Upper lobe of left lung (tissue), 4 donors: ENCODE data around the gene DDIT3.
"Not testable (repeated sequence)": the region's sequence is repeated elsewhere in the genome, so short reads cannot be mapped to it uniquely, and the experiment has no call there.

ENCODE experiments used
- POLR2A ChIP-seq, 4 donors: fragments of 450-650 bp; IDR thresholded peaks; one replicate each; pipeline ENCODE4 v1.5.1; 2016 to 2017; ENCODE audit warnings: antibody characterized with exemption in 4 of 4, mild to moderate bottlenecking in 2 of 4
- POLR2AphosphoS5 ChIP-seq, 2 donors: sonication (generic); formaldehyde crosslinking; IDR thresholded peaks; one replicate each; pipeline ENCODE4 v1.5.1; 2017; ENCODE audit warnings: antibody characterized with exemption in 2 of 2
- TF ChIP-seq, protein P1 (sequence below), 6 experiments: fragments of 450-650 bp in 4 of 6; fragments of 200-600 bp in 2 of 6; sonication (generic) in 2 of 6; IDR thresholded peaks; one replicate each; pipeline ENCODE4 v1.5.1; 2016 to 2019; ENCODE audit warnings: antibody characterized with exemption in 6 of 6

DNA sequence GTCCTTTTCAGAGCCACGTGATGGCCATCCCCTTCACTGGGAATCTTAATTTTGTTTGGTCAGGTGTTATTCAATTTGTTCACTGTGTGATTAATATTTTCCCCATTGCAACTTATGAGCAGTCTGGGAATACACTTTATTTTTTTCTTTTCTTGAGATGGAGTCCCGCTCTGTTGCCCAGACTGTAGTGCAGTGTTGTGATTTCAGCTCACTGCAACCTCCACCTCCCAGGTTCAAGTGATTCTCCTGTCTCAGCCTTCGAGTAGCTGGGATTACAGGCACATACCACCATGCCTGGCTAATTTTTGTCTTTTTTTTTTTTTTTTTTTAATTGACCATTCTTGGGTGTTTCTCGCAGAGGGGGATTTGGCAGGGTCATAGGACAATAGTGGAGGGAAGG, 13.8 kb downstream of the DDIT3 start:
- TF ChIP-seq, protein P1, sequence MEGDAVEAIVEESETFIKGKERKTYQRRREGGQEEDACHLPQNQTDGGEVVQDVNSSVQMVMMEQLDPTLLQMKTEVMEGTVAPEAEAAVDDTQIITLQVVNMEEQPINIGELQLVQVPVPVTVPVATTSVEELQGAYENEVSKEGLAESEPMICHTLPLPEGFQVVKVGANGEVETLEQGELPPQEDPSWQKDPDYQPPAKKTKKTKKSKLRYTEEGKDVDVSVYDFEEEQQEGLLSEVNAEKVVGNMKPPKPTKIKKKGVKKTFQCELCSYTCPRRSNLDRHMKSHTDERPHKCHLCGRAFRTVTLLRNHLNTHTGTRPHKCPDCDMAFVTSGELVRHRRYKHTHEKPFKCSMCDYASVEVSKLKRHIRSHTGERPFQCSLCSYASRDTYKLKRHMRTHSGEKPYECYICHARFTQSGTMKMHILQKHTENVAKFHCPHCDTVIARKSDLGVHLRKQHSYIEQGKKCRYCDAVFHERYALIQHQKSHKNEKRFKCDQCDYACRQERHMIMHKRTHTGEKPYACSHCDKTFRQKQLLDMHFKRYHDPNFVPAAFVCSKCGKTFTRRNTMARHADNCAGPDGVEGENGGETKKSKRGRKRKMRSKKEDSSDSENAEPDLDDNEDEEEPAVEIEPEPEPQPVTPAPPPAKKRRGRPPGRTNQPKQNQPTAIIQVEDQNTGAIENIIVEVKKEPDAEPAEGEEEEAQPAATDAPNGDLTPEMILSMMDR (IDR thresholded peaks at IDR 0.05): not testable (repeated sequence)
- not testable (repeated sequence) for TF ChIP-seq POLR2A, POLR2AphosphoS5 (IDR thresholded peaks at IDR 0.05)
